ENCODE results near the gene NYAP2.
A peak's percentile ranks its signal among the peaks of the same experiment; 100 is the strongest.

Gene NYAP2

DNA sequence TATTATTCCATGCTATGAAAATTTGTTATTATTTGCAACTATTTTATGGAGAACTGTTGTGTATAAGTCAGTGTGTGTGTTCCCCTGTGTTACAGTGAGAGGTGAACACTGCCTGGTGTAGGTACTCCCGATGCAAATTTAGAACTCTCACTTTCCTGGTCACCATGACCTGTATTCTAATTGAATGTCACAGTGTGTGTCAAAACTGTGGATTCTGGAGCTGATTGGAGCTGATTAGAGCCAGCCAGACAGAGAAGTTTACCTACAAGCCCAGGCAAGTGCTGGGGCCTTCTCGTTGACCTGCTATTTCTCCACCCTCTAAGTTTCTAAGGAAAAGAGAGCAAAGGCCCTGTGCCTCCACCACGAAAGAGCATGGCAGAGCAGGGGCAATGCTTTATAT lies 216.0 kb downstream of the NYAP2 start:
- DNase-seq (ENCODE audit: low read depth in 1 of 2, low spot score in 1 of 2) = no peak

DNA sequence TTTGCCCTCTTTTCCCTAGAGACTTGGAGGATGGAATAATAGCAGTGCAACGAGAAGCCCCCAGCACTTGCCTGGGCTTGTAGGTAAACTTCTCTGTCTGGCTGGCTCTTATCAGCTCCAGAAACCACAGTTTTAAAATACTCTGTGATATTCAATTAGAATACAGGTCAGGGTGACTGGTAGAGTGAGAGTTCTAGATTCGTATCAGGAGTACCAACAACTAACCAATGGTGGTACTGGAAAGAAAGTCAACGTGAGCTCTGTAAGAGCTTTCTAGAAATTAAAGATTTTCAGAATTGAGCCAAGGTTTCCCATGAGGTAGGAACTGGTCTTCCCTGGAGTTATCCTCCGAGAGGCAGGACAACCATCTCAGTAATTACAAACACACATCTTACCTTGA lies 216.9 kb downstream of the NYAP2 start:
- no peak for DNase-seq (ENCODE audit: low read depth in 1 of 2, low spot score in 1 of 2)

DNA sequence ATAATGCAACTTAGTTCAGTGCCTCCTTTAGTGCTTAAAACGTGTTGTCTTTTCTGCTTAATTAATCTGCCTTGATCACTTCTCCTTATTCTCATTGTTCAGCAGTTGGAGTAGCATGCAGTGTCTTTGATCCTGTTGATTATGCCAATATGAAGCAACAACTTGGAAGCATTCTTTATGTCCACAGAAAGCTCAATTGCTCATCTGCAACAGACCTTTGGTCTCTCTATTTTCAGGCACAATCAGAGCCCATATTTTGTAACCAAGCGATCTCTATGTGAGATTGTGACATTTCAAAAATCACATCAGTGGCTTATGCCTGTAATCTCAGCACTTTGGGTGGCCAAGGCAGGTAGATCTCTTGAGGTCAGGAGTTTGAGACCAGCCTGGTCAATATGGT lies 217.3 kb downstream of the NYAP2 start:
- no peak for DNase-seq (ENCODE audit: low read depth in 1 of 2, low spot score in 1 of 2)

DNA sequence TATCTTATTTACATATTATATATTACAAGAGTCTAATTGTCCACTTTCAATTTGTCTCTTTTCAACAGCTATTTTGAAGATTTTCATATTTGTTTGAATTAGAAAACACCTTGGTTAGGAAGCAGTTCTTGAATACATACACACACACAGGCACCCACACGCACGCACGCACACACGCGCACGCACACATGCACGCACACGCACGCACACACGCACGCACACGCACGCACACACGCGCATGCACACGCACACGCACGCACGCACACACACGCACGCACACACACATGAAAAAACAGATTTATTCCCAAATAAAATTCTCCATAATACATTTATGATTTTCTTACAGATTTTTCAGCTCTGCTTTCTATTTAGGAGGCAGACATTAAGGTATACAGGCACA lies 220.7 kb downstream of the NYAP2 start:
- no peak for DNase-seq (ENCODE audit: low read depth in 1 of 2, low spot score in 1 of 2)

DNA sequence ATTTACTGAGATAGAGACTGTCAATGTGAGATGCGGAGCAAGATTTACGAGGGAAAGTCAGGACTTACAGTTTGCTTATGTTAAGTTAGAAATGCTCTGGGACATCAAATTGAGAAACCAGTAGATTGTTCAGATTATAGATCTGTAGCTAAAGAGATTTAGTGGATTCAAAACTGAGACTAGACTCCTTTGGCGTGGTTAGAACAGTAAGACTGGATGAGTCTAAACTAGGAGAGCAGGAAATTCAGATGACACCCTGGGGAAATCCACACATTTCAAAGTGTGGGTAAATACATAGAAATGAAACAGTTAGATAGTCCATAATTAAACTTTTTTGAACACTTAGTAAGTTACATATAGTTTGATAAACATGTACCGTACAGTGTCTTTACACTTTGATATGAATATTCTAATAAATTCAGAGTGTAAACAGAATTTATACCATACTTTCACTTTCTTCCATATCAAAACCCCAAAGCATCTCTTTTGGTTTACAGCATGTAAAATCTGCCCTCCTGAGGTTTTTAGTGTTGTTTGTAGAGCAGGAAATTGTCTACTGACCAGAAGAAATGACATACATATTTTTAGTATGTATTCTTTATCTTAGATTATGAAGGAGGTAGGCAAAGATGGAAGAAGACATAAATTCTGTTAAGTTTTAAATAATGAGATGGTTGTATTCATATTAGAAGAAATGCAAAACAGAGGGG lies 231.5 kb downstream of the NYAP2 start:
- no peak for DNase-seq (ENCODE audit: low read depth in 1 of 2, low spot score in 1 of 2)

DNA sequence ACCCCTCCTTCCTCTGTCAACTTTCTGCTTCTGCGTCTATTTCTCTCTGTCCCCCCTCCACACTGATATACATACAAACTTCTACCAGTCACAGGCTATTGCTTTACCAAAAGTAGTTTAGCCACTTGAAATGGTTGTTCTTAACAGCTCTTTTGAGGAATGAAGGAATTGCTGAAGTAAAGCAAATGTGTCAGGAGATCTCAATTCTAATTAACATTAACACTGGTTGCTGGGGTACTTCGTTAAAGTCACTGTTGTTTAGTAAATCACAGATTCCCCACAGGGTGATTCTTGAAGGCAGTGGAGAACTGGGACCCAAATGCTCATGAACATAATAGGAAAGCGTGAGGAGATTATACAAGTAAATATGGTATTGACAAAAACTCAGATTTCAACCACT lies 232.8 kb downstream of the NYAP2 start:
- no peak for DNase-seq (ENCODE audit: low read depth in 1 of 2, low spot score in 1 of 2)

DNA sequence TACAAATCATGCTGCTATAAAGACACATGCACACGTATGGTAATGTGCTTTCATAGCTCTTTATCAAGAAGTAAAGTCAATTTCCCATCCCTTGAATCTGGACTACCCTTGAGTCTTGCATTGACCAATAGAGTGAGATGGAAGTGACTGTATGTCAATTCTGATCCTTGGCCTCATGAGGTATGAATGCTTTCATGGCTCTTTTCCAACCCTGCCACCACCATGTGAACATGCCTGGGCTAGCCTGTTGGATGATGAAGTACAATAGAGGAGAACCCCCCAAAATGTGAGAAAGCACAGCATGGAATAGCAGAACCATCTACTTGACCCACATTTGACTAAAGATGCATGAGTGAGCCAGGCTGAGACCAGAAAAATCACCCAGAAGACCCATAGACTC lies 237.0 kb downstream of the NYAP2 start:
- DNase-seq (ENCODE audit: low read depth in 1 of 2, low spot score in 1 of 2) = no peak

DNA sequence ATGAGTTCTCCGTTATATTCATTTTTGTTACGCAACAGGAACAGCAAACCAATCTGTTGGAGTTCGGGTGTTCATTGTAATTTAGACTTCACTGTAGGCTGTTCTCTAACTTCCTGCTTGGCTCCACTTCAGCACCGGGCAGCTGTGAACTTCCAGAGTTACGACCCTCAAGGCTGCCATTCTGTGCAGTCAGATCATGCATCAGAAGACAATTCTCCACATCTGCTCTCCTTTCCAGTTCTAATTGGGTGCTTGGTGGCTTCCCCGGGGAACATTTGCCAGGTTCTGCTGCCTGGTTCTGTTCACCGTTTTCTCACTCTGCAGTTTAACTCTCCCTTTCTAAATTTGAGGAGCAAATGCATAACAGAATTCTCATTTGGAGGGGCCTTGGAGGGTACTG lies 237.7 kb downstream of the NYAP2 start:
- no peak for DNase-seq (ENCODE audit: low read depth in 1 of 2, low spot score in 1 of 2)

DNA sequence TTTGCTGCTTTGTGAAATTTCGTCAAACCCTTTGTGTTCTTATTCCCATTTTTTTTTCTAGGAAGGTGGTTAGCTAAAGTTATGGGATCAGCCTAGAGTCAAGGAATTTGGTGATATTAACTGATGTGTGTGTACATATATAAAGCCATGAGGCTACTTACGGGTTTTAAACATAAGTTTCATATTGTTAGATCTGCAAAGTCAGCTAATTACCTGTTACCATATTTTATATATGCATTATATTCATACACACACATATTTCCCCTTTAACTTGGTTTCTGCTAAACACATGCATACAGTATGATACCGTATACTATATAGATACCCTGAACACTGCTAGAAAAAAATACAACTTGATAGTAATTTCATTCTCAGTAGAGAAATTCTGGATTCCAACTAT lies 241.0 kb downstream of the NYAP2 start:
- DNase-seq (ENCODE audit: low read depth in 1 of 2, low spot score in 1 of 2) = no peak

DNA sequence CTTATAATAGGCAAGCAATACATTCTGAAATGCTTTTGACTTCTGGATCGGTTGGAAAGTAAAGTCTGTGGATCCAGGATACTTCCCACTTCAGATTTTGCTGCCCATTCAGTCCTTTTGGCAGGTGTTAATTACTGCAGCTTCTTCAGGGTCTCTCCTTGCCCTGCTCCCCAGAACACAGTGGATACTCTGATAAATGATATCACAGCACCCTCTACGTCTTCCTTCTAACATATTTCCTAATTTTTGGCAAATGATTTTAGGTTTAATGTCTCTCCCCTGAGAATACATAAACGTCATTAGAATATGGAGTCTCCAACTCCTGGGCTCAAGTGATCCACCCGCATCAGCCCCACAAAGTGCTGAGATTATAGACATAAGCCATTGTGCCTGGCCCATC lies 249.8 kb downstream of the NYAP2 start:
- no peak for DNase-seq (ENCODE audit: low read depth in 1 of 2, low spot score in 1 of 2)

DNA sequence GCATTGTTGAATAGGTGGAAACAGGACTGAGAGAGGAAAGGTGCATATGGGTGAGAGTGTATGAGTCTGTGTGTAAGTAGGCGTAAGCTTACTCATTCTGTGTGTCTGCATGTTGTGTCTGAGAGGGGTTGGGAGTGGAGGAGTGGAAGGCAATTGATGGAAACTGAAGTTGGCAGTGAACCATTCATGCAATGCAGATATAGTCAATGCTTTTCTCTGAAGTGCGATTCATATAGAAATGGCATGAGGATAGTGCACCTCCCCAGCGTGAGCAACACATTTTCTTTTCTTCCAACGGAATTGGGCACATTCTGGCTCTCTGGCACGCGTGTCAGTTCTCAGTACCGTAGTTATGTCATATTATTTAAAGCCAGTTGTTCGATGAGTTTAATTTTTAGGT lies 250.5 kb downstream of the NYAP2 start:
- DNase-seq (ENCODE audit: low read depth in 1 of 2, low spot score in 1 of 2) = no peak

DNA sequence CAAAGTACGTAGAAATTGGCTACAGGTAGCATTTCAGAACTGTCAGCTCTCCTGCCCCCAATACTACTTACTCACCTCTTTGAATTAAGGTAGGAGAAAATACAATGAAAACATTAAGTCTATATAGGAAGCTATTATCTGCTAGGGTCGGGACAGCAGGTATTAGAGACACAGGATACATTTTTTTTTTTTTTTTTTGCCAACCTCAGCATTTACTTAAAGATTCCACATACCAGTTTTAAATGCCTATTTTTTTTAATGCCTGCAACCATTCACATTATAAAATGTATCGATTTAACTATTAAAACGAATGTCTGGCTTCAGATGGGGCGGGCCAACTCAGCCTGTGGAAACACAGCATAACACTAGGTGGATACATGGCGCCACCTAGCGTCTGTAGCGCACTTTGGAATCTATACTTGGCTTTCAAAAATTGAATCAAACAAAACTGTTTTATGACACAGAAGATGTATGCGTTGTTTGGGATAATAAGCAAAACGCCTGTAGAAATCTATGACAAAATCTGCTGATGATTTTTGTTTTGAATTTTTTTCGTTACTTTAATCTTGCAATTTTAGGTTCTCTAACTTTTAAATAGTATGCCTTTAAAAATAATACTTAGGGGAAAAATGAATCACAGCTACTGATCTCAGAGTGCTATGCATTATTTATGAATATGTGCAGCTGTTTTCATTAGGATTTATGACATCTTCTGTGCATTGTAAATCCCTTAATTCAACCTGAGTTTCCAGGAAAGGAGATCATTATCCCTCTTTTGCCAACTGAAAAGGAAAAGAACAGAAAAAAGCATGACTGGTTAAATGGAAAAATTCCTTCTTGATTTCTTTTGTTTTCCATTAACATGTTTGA lies 261.0 kb downstream of the NYAP2 start:
- DNase-seq (ENCODE audit: low read depth in 1 of 2, low spot score in 1 of 2) = peak; percentile 51 to 58

DNA sequence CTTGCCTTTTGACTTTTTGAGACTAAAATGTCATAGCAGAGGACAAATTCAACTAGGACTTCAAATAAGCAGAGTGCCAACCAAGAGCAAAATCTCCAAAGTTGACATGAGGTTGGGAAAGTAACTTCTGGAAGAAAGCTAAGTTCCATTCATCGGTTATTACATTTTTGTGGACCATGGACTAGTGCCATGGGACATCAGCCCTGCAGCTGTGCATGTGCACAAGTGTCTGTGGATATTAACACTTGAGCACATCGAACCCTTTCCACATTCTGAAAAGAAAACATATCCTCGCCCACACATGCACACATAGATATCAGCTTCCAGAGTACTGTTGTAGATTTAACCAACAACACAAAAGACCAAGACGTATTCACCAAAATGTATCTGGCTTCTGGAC lies 262.6 kb downstream of the NYAP2 start:
- DNase-seq (ENCODE audit: low read depth in 1 of 2, low spot score in 1 of 2) = no peak

DNA sequence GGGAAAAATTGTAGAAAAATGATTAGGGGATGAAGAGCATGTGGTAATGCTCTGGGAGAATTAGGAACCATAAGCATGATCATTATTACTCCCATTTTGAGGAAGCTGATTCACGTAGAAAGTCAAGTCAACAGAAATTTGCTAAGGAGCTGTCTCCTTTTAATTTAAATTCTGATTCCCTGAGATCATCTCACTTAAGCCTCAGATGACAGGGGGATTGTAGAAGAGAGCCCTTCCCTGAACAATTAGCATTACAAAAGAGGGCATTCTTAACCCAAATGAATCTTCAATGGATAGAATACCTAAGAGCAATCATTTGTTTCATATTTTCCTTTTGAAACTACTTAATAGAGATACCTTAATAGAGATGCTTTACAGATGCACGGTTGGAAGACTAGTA lies 267.9 kb downstream of the NYAP2 start:
- DNase-seq (ENCODE audit: low read depth in 1 of 2, low spot score in 1 of 2) = no peak

DNA sequence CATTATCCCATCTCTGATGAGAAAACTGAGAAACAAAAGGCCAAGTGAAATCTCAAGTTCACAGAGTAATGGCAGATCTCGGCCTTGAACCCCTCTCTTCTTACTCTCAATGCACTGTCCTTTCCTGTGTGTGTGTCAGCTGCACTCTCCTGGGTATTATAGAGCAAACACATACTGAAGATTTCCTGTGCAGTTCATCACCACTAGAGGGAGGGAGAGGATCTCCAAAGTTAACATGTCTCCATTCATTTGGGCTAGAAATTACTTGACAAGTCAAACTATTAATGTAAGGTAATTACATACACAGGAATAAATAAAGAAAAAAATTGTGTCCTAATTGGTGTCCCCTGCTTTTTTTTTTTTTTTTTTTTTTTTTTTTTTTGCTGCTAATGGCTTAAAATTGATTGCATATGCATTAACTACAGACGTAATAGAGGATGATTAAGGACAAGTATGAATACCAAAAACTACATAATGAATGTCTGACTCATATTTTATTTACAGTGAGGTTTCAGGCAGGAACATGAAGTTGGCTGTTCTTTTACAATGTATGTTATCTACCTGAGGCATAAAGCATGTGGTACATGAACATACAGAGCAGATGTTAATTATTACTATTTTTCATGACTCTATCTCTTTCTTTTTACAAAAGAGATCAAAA lies 269.2 kb downstream of the NYAP2 start:
- DNase-seq (ENCODE audit: low read depth in 1 of 2, low spot score in 1 of 2) = no peak

DNA sequence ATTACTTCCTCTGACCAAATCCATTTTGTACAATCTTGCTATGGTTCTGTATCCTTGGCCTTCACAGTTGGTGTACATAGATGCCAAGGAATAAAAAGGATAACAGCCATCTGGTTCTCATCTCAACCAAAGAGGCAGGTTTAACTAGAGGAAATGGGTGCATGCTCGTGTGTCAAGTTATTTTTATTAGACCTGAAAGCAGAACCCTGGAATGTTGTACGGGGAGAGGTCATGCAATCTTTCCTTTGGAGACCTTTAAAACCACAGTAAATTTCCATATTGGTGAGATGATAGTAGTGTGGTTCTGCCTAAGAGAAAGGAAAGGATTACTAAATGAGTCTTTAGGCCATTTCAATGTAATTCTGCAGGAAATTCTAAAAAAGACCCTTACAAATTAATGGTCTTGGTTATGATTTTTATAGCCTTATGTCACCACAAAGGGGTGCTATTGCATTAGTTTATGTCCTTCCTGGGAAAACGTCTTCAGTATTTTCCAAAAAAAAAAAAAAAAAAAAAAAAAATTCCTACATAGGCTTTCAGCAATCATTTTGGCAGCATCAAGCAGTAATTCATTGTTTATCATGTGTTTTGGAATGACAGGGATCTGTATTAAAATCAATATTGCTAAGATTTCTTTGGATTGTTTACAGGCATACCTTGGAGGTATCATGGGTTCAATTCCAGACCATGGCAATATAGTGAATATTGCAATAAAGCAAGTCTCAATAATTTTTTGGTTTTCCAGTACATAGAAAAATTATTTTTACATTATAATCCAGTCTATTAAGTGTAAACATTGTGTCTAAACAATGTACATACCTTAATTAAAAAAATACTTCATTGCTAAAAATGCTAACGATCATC lies 270.8 kb downstream of the NYAP2 start:
- DNase-seq (ENCODE audit: low read depth in 1 of 2, low spot score in 1 of 2) = no peak

DNA sequence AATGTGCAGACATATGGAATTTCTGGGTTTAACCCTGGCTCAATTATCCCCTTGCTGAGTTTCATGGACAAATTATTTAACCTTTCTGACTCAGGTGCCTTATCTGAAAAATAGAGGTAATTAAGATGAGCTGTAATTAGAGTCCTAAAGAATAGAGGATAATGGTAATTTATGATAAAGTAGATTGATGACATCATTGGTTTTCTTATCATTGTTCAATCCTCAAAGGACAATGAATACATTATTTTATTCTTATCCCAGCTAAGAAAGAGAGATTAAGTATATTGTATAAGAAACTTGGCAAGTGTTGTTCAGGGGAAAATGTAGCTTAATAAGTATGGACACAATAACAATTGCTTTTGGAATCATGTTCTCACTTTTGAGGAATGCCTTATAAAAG lies 279.3 kb downstream of the NYAP2 start:
- no peak for DNase-seq (ENCODE audit: low read depth in 1 of 2, low spot score in 1 of 2)

DNA sequence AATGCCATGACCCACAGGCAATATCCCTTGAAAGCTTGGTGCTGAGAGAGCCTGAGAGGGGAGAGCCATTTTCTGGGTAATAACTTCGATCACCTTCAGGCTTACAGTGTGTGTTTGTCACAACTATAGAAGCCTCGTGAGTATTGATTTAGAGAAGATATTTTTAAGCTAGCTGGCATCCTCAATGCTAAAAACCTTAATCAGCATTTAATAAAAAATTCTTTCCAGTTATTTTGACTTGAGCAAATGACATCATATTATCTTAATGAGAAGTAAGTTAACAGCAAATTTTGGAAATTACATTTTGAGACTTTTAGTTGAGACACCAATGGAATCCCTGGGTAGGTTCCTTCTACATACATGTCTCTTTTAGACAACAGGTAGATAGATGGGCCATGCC lies 283.7 kb downstream of the NYAP2 start:
- DNase-seq (ENCODE audit: low read depth in 1 of 2, low spot score in 1 of 2) = no peak

DNA sequence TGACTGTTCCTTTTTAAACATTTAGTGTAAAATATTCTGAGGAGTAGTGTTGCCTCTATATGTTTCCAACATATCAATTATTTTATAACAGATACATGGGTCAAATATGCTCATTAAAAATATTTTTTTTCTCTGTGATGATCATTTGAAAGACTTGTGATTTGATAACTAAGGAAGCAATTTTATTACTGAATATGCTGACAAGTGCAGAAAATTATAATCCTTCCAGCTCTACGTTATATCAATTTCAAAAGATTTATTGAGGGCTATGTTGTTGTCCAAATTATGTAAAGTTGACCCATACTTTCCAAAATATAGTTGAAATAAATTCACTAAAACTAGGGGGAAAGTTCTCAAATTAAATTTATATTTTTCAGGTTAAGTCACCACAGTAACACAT lies 290.6 kb downstream of the NYAP2 start:
- no peak for DNase-seq (ENCODE audit: low read depth in 1 of 2, low spot score in 1 of 2)

DNA sequence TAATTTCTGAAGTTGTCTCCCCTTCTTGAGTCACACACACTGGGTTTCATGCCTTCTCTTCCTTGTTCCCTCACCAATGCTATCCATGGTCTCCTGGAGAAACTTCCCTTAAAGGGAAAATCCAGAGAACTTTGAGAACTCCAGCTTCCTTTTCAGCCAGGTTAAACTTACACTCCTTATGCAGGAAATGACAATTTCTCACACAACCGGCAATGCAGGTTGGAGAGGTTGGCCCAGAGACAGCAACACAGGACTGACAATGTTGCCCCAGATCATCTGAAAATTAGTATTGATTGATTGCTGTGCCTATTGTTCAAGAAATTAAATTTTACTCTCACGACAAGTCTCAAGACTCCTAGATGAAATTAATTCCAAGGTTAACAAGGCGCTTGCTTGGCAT lies 292.2 kb downstream of the NYAP2 start:
- no peak for DNase-seq (ENCODE audit: low read depth in 1 of 2, low spot score in 1 of 2)

DNA sequence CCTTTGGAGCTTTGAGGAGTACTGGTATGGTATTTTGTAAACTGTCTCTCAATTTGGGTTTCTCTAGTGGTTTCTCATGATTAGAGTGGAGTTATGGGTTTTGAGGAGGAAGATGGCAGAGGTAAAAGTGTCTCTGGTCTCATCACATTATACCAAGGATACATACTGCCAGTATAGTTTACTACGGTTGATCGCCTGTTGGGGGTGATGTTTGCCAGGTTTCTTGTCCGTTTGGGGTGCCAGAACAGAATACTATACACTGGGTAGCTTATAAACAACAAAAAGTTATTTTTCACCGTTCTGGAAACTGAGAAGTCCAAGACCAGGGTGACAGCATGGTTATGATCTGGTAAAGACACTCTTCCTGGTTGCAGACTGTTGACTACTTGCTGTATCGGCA lies 293.7 kb downstream of the NYAP2 start:
- DNase-seq (ENCODE audit: low read depth in 1 of 2, low spot score in 1 of 2) = no peak
